GM06990 (cell line): ENCODE results near the gene LRP1.

Experiments used
- DNase-seq: peaks from one replicate; pipeline ENCODE4 v3.0.0-alpha.2; 2011; ENCODE audit not compliant: insufficient read length; ENCODE audit errors: extremely low read depth
- H3K27me3 ChIP-seq: replicated peaks from 2 replicates; pipeline ENCODE4 v1.6.0; 2011; ENCODE audit warnings: low read length; ENCODE audit not compliant: control insufficient read depth, insufficient read depth
- H3K36me3 ChIP-seq: 2 replicates; pipeline ENCODE4 v1.5.1; 2011; ENCODE audit warnings: low read length; ENCODE audit not compliant: control insufficient read depth, insufficient read depth
- H3K4me3 ChIP-seq: replicated peaks from 2 replicates; pipeline ENCODE4 v1.5.1; 2011; ENCODE audit warnings: low read depth, mild to moderate bottlenecking, control low read depth, low read length
- CTCF ChIP-seq: IDR thresholded peaks from 2 replicates; pipeline ENCODE4 v1.5.1; 2011; ENCODE audit warnings: low read length, control low read depth, mild to moderate bottlenecking, inconsistent platforms; ENCODE audit not compliant: insufficient read depth, poor library complexity, severe bottlenecking

Gene LRP1

GRCh38 chr12:57196439-57196838, 68.2 kb downstream of the LRP1 start:
- H3K36me3 ChIP-seq = no peaks in the 10 kb centered on the region
- no peak overlapping the region for H3K4me3 ChIP-seq
- DNase-seq = no peak
- no peaks in the 10 kb centered on the region; the same call in 1 of the 2 replicates for H3K27me3 ChIP-seq
- TF ChIP-seq CTCF = no peak

GRCh38 chr12:57196956-57197355, 68.7 kb downstream of the LRP1 start:
- H3K27me3 ChIP-seq = no peaks in the 10 kb centered on the region; the same call in 1 of the 2 replicates
- no peak overlapping the region for H3K4me3 ChIP-seq
- no peak for TF ChIP-seq CTCF
- no peaks in the 10 kb centered on the region for H3K36me3 ChIP-seq
- DNase-seq = no peak

GRCh38 chr12:57198329-57198728, 70.0 kb downstream of the LRP1 start:
- no peak for TF ChIP-seq CTCF
- Histone ChIP-seq H3K4me3 (no peak overlapping the region), H3K36me3 (no peaks in the 10 kb centered on the region), H3K27me3 (no peaks in the 10 kb centered on the region; the same call in 1 of the 2 replicates)
- no peak for DNase-seq

- no peak for TF ChIP-seq CTCF
- no peak for DNase-seq
- H3K36me3 ChIP-seq = no peaks in the 10 kb centered on the region
- no peak overlapping the region for H3K4me3 ChIP-seq
- no peaks in the 10 kb centered on the region; the same call in 1 of the 2 replicates for H3K27me3 ChIP-seq
Measured at GRCh38 chr12:57199191-57199590, 70.9 kb downstream of the LRP1 start.

GRCh38 chr12:57200497-57200896, 72.2 kb downstream of the LRP1 start:
- no peak for DNase-seq
- TF ChIP-seq CTCF = no peak
- Histone ChIP-seq H3K4me3 (no peak overlapping the region), H3K36me3 (no peaks in the 10 kb centered on the region), H3K27me3 (no peaks in the 10 kb centered on the region; the same call in 1 of the 2 replicates)

- Histone ChIP-seq H3K27me3 (no peaks in the 10 kb centered on the region; the same call in 1 of the 2 replicates), H3K36me3 (no peaks in the 10 kb centered on the region), H3K4me3 (no peak overlapping the region)
- no peak for TF ChIP-seq CTCF
- no peak for DNase-seq
Measured at GRCh38 chr12:57201219-57201618, 72.9 kb downstream of the LRP1 start.
